Measurements from ENCODE around the gene SPARCL1. TPM values are rescaled to one million over a fixed set of nuclear protein-coding genes. Genes with fewer than 3 reads are reported as not detected.
"Not testable (repeated sequence)": the region's sequence is repeated elsewhere in the genome, so short reads cannot be mapped to it uniquely, and the experiment has no call there.

Gene SPARCL1
- polyA plus RNA-seq (ENCODE audit: insufficient read length in 4 of 4): 100 to 1,000 TPM in 1 of 4 donors, 10 to 100 TPM in 2, 1 to 10 TPM in 1; 6.5 to 158 (median 33.3) TPM

GRCh38 chr4:87529187-87529586 is at the start of gene SPARCL1:
SPARCL1 (minus strand) TSS chr4:87529376; CDS start chr4:87499574, 29,802 bp downstream.
- DNase-seq (ENCODE audit: low read depth in 4 of 4, low spot score in 3 of 4): no peak

GRCh38 chr4:87575983-87576382 is 46.8 kb upstream of the SPARCL1 start:
- no peak for DNase-seq (ENCODE audit: low read depth in 4 of 4, low spot score in 3 of 4)

- no peak for DNase-seq (ENCODE audit: low read depth in 4 of 4, low spot score in 3 of 4)
Observed at GRCh38 chr4:87575408-87575807, 46.2 kb upstream of the SPARCL1 start.

- no peak for DNase-seq (ENCODE audit: low read depth in 4 of 4, low spot score in 3 of 4)
Observed at GRCh38 chr4:87574996-87575395, 45.8 kb upstream of the SPARCL1 start.

- not testable (repeated sequence) for DNase-seq (ENCODE audit: low read depth in 4 of 4, low spot score in 3 of 4)
Observed at GRCh38 chr4:87574376-87574775, 45.2 kb upstream of the SPARCL1 start.

GRCh38 chr4:87570290-87570805 is 41.2 kb upstream of the SPARCL1 start:
- no peak for DNase-seq (ENCODE audit: low read depth in 4 of 4, low spot score in 3 of 4)

- no peak for DNase-seq (ENCODE audit: low read depth in 4 of 4, low spot score in 3 of 4)
Observed at GRCh38 chr4:87567191-87567590, 38.0 kb upstream of the SPARCL1 start.

GRCh38 chr4:87566276-87566675 is 37.1 kb upstream of the SPARCL1 start:
- DNase-seq (ENCODE audit: low read depth in 4 of 4, low spot score in 3 of 4): no peak

GRCh38 chr4:87565746-87566145 is 36.6 kb upstream of the SPARCL1 start:
- no peak for DNase-seq (ENCODE audit: low read depth in 4 of 4, low spot score in 3 of 4)

- DNase-seq (ENCODE audit: low read depth in 4 of 4, low spot score in 3 of 4): no peak
Observed at GRCh38 chr4:87560802-87561201, 31.6 kb upstream of the SPARCL1 start.

- DNase-seq (ENCODE audit: low read depth in 4 of 4, low spot score in 3 of 4): no peak
Observed at GRCh38 chr4:87559090-87559837, 30.1 kb upstream of the SPARCL1 start.

- no peak for DNase-seq (ENCODE audit: low read depth in 4 of 4, low spot score in 3 of 4)
Observed at GRCh38 chr4:87557348-87557747, 28.2 kb upstream of the SPARCL1 start.

GRCh38 chr4:87555773-87556619 is 26.8 kb upstream of the SPARCL1 start:
- DNase-seq (ENCODE audit: low read depth in 4 of 4, low spot score in 3 of 4): no peak

- no peak for DNase-seq (ENCODE audit: low read depth in 4 of 4, low spot score in 3 of 4)
Observed at GRCh38 chr4:87553182-87553581, 24.0 kb upstream of the SPARCL1 start.

GRCh38 chr4:87551361-87551760 is 22.2 kb upstream of the SPARCL1 start:
- DNase-seq (ENCODE audit: low read depth in 4 of 4, low spot score in 3 of 4): no peak

GRCh38 chr4:87547016-87547708 is 18.0 kb upstream of the SPARCL1 start:
- DNase-seq (ENCODE audit: low read depth in 4 of 4, low spot score in 3 of 4): no peak

- no peak for DNase-seq (ENCODE audit: low read depth in 4 of 4, low spot score in 3 of 4)
Observed at GRCh38 chr4:87545052-87545451, 15.9 kb upstream of the SPARCL1 start.

- no peak for DNase-seq (ENCODE audit: low read depth in 4 of 4, low spot score in 3 of 4)
Observed at GRCh38 chr4:87543835-87544461, 14.8 kb upstream of the SPARCL1 start.

- no peak for DNase-seq (ENCODE audit: low read depth in 4 of 4, low spot score in 3 of 4)
Observed at GRCh38 chr4:87542734-87543312, 13.6 kb upstream of the SPARCL1 start.
